Measurements from ENCODE around the gene LHFPL6. TPM values are rescaled to one million over a fixed set of nuclear protein-coding genes. Genes with fewer than 3 reads are reported as not detected.
A peak's percentile ranks its signal among the peaks of the same experiment; 100 is the strongest.

The LHFPL6 gene
- total RNA-seq, 1 donor from 2014 or later = 3.0 TPM

- Mint-ChIP-seq H3K4me1 (peaks cover 91% of the 10 kb centered on the region), H3K27me3 (ENCODE audit: insufficient read depth, low read depth) (no peaks in the 10 kb centered on the region), H3K27ac (peak overlapping the region; percentile 24), H3K4me3 (no peak overlapping the region), H3K9me3 (no peaks in the 10 kb centered on the region), H3K36me3 (no peaks in the 10 kb centered on the region)
- Histone ChIP-seq H3F3A (ENCODE audit: low read depth) (no peaks in the 10 kb centered on the region), H3K36me3 (no peaks in the 10 kb centered on the region), H3K27ac (no peak overlapping the region), H3K79me2 (ENCODE audit: low read depth) (no peaks in the 10 kb centered on the region), H2AFZ (replicated peaks) (no peak overlapping the region), H3K27me3 (no peaks in the 10 kb centered on the region), H4K20me1 (ENCODE audit: low read depth) (no peaks in the 10 kb centered on the region), H3K4me2 (no peak overlapping the region), H3K9me3 (ENCODE audit: low read depth) (no peaks in the 10 kb centered on the region), H3K9ac (no peak overlapping the region), H3K4me3 (no peak overlapping the region), H3K4me1 (peaks cover 24% of the 10 kb centered on the region)
- DNase-seq (ENCODE audit: low spot score) = no peak
- TF ChIP-seq EZH2 (IDR thresholded peaks at IDR 0.05) (no peak), EZH2phosphoT487 (IDR thresholded peaks at IDR 0.05) (no peak), CTCF (IDR thresholded peaks at IDR 0.05) (no peak)
Measured at GRCh38 chr13:39407138-39407537, 195.9 kb downstream of the LHFPL6 start.

GRCh38 chr13:39406688-39407087 lies 196.3 kb downstream of the LHFPL6 start:
- Mint-ChIP-seq H3K27ac (no peak overlapping the region), H3K27me3 (ENCODE audit: insufficient read depth, low read depth) (no peaks in the 10 kb centered on the region), H3K9me3 (no peaks in the 10 kb centered on the region), H3K4me1 (peaks cover 88% of the 10 kb centered on the region), H3K4me3 (no peak overlapping the region), H3K36me3 (no peaks in the 10 kb centered on the region)
- Histone ChIP-seq H3K27ac (no peak overlapping the region), H3K36me3 (no peaks in the 10 kb centered on the region), H3F3A (ENCODE audit: low read depth) (no peaks in the 10 kb centered on the region), H3K27me3 (no peaks in the 10 kb centered on the region), H2AFZ (replicated peaks) (no peak overlapping the region), H3K4me1 (peaks cover 24% of the 10 kb centered on the region), H3K4me3 (no peak overlapping the region), H3K79me2 (ENCODE audit: low read depth) (no peaks in the 10 kb centered on the region), H4K20me1 (ENCODE audit: low read depth) (no peaks in the 10 kb centered on the region), H3K4me2 (no peak overlapping the region), H3K9ac (no peak overlapping the region), H3K9me3 (ENCODE audit: low read depth) (no peaks in the 10 kb centered on the region)
- no peak for DNase-seq (ENCODE audit: low spot score)
- TF ChIP-seq CTCF (IDR thresholded peaks at IDR 0.05) = peak; percentile 28
- no peak for TF ChIP-seq EZH2 (IDR thresholded peaks at IDR 0.05)

GRCh38 chr13:39405596-39406205 lies 197.3 kb downstream of the LHFPL6 start:
- H3K9me3 Mint-ChIP-seq = peaks cover 2% of the 10 kb centered on the region
- Histone ChIP-seq H3K27me3 (no peaks in the 10 kb centered on the region), H3F3A (ENCODE audit: low read depth) (no peaks in the 10 kb centered on the region), H3K36me3 (no peaks in the 10 kb centered on the region), H3K27ac (no peak overlapping the region), H3K4me3 (no peak overlapping the region), H2AFZ (replicated peaks) (peak overlapping the region; percentile 74), H3K79me2 (ENCODE audit: low read depth) (no peaks in the 10 kb centered on the region), H4K20me1 (ENCODE audit: low read depth) (no peaks in the 10 kb centered on the region), H3K9ac (no peak overlapping the region), H3K9me3 (ENCODE audit: low read depth) (no peaks in the 10 kb centered on the region), H3K4me1 (peaks cover 24% of the 10 kb centered on the region), H3K4me2 (no peak overlapping the region)
- TF ChIP-seq EZH2 (IDR thresholded peaks at IDR 0.05) (no peak), EZH2phosphoT487 (IDR thresholded peaks at IDR 0.05) (no peak), CTCF (IDR thresholded peaks at IDR 0.05) (no peak)
- no peaks in the 10 kb centered on the region for H3K27me3 Mint-ChIP-seq (ENCODE audit: insufficient read depth, low read depth)
- peak overlapping the region; percentile 70 for H3K27ac Mint-ChIP-seq
- no peak for DNase-seq (ENCODE audit: low spot score)
- peak overlapping the region; percentile 6 for H3K4me3 Mint-ChIP-seq
- peaks cover 83% of the 10 kb centered on the region for H3K4me1 Mint-ChIP-seq
- H3K36me3 Mint-ChIP-seq = peaks cover under 1% of the 10 kb centered on the region
